Stimulated activated CD8-positive, alpha-beta memory T cell treated with anti-CD3 and anti-CD28 coated beads, Interleukin-4, amount 100 ng/mL, for 1 hour (primary cell): Measurements from ENCODE around the gene UHRF1.
"Not testable (repeated sequence)": the region's sequence is repeated elsewhere in the genome, so short reads cannot be mapped to it uniquely, and the experiment has no call there.

Experiments
- DNase-seq, 2 donors: peaks; one replicate each; pipeline ENCODE4 v3.0.0-alpha.2; 2020; ENCODE audit warnings: low read depth in 2 of 2, low spot score in 1 of 2

Gene UHRF1

GRCh38 chr19:4897146-4897545 lies 12.2 kb upstream of the UHRF1 start:
- no peak for DNase-seq

- DNase-seq: not testable (repeated sequence)
These were observed 8.4 kb upstream of the UHRF1 start for GRCh38 chr19:4900879-4901278.

GRCh38 chr19:4902796-4903195 lies 6.5 kb upstream of the UHRF1 start, which contains the start of gene ARRDC5:
Gene ARRDC5 (minus strand): TSS chr19:4902896. CDS start chr19:4902825, 71 bp downstream.
- no peak for DNase-seq

- no peak for DNase-seq
These were observed 4.8 kb upstream of the UHRF1 start for GRCh38 chr19:4904481-4904880.

- DNase-seq: no peak
These were observed 2.3 kb upstream of the UHRF1 start for GRCh38 chr19:4906963-4907362.

- no peak for DNase-seq
These were observed 941 bp upstream of the UHRF1 start for GRCh38 chr19:4908360-4908759.

GRCh38 chr19:4908781-4909155 lies 533 bp upstream of the UHRF1 start:
- no peak for DNase-seq

GRCh38 chr19:4909897-4910593 lies 744 bp downstream of the UHRF1 start:
- peak; percentile 83 to 88 for DNase-seq

- DNase-seq: no peak
These were observed 1.4 kb downstream of the UHRF1 start for GRCh38 chr19:4910594-4911281.

GRCh38 chr19:4911314-4911713 lies 2.0 kb downstream of the UHRF1 start:
- DNase-seq: no peak

- DNase-seq: peak in 1 of 2 donors; percentile 47
These were observed 2.7 kb downstream of the UHRF1 start for GRCh38 chr19:4911786-4912672.

GRCh38 chr19:4913996-4914735 lies 4.9 kb downstream of the UHRF1 start:
- DNase-seq: no peak

- DNase-seq: peak; percentile 63 to 68
These were observed 5.6 kb downstream of the UHRF1 start for GRCh38 chr19:4914736-4915501.

- no peak for DNase-seq
These were observed 7.2 kb downstream of the UHRF1 start for GRCh38 chr19:4916292-4917082.

GRCh38 chr19:4922530-4923275 lies 13.4 kb downstream of the UHRF1 start:
- no peak for DNase-seq

GRCh38 chr19:4923276-4923747 lies 14.0 kb downstream of the UHRF1 start:
- no peak for DNase-seq

- DNase-seq: no peak
These were observed 19.9 kb downstream of the UHRF1 start for GRCh38 chr19:4929186-4929585.

- no peak for DNase-seq
These were observed 21.4 kb downstream of the UHRF1 start for GRCh38 chr19:4930664-4931063.

- DNase-seq: no peak
These were observed 23.4 kb downstream of the UHRF1 start for GRCh38 chr19:4932711-4933110.
